ENCODE data around the gene WBP2NL.

WBP2NL gene

GRCh38 chr22:42056757-42057511 is 58.3 kb downstream of the WBP2NL start:
- Histone ChIP-seq H3K14ac (ENCODE audit: low read length) (no peak overlapping the region), H3K4me1 (ENCODE audit: control insufficient read depth in 2 of 2, insufficient read depth in 1 of 2, low read depth in 1 of 2, low read length in 2 of 2) (no peaks in the 10 kb centered on the region), H3K23ac (ENCODE audit: low read depth, low read length, poor library complexity) (no peak overlapping the region), H3K27me3 (ENCODE audit: control insufficient read depth in 3 of 3, insufficient read depth in 3 of 3, low read depth in 1 of 3, low read length in 3 of 3) (no peaks in the 10 kb centered on the region), H2AK5ac (ENCODE audit: low read depth, low read length) (no peak overlapping the region), H3K4me3 (ENCODE audit: low read length in 2 of 2) (no peak overlapping the region), H3K79me1 (ENCODE audit: low read depth, low read length) (no peaks in the 10 kb centered on the region), H3K36me3 (replicated peaks in 1 of 2; ENCODE audit: control insufficient read depth in 2 of 2, insufficient read depth in 2 of 2, low read length in 2 of 2) (peaks cover 10 to 31% of the 10 kb centered on the region in 2 donors), H3K4me2 (ENCODE audit: insufficient read depth, low read length, poor library complexity, severe bottlenecking) (no peak overlapping the region), H3K9me3 (replicated peaks in 1 of 2; ENCODE audit: control insufficient read depth in 2 of 2, insufficient read depth in 1 of 2, low read depth in 1 of 2, low read length in 2 of 2) (peaks cover 0 to 23% of the 10 kb centered on the region in 2 donors), H2BK15ac (ENCODE audit: low read length) (no peak overlapping the region), H2BK5ac (ENCODE audit: low read length) (no peak overlapping the region), H3K4ac (ENCODE audit: low read length) (no peak overlapping the region), H2AFZ (ENCODE audit: low read length) (no peak overlapping the region), H3K18ac (ENCODE audit: low read length) (no peak overlapping the region), H4K91ac (ENCODE audit: low read depth, low read length, poor library complexity) (no peak overlapping the region), H2BK120ac (ENCODE audit: low read depth, low read length) (no peak overlapping the region), H3K27ac (replicated peaks; ENCODE audit: low read length) (no peak overlapping the region), H3K9ac (ENCODE audit: low read depth, low read length, poor library complexity) (no peak overlapping the region), H2BK12ac (ENCODE audit: low read length) (no peak overlapping the region), H4K8ac (ENCODE audit: low read depth, low read length) (no peak overlapping the region)
- no CpG with 5 or more reads among the region's 1 CpG for WGBS, 2 donors (ENCODE audit: extremely low coverage in 2 of 2, insufficient read length in 2 of 2, insufficient replicate concordance in 1 of 2)
- DNase-seq (ENCODE audit: low spot score), result no peak

- Histone ChIP-seq H3K9me3 (replicated peaks in 1 of 2; ENCODE audit: control insufficient read depth in 2 of 2, insufficient read depth in 1 of 2, low read depth in 1 of 2, low read length in 2 of 2) (peaks cover 0 to 23% of the 10 kb centered on the region in 2 donors), H2AK5ac (ENCODE audit: low read depth, low read length) (no peak overlapping the region), H3K4ac (ENCODE audit: low read length) (no peak overlapping the region), H3K14ac (ENCODE audit: low read length) (no peak overlapping the region), H3K23ac (ENCODE audit: low read depth, low read length, poor library complexity) (no peak overlapping the region), H3K36me3 (replicated peaks in 1 of 2; ENCODE audit: control insufficient read depth in 2 of 2, insufficient read depth in 2 of 2, low read length in 2 of 2) (peaks cover 16 to 48% of the 10 kb centered on the region in 2 donors), H3K79me1 (ENCODE audit: low read depth, low read length) (peaks cover 2% of the 10 kb centered on the region), H3K4me2 (ENCODE audit: insufficient read depth, low read length, poor library complexity, severe bottlenecking) (no peak overlapping the region), H2AFZ (ENCODE audit: low read length) (no peak overlapping the region), H3K27ac (replicated peaks; ENCODE audit: low read length) (no peak overlapping the region), H4K8ac (ENCODE audit: low read depth, low read length) (no peak overlapping the region), H3K9ac (ENCODE audit: low read depth, low read length, poor library complexity) (no peak overlapping the region), H3K27me3 (ENCODE audit: control insufficient read depth in 3 of 3, insufficient read depth in 3 of 3, low read depth in 1 of 3, low read length in 3 of 3) (no peaks in the 10 kb centered on the region), H3K18ac (ENCODE audit: low read length) (no peak overlapping the region), H2BK15ac (ENCODE audit: low read length) (no peak overlapping the region), H2BK120ac (ENCODE audit: low read depth, low read length) (no peak overlapping the region), H2BK12ac (ENCODE audit: low read length) (no peak overlapping the region), H3K4me3 (ENCODE audit: low read length in 2 of 2) (no peak overlapping the region), H3K4me1 (ENCODE audit: control insufficient read depth in 2 of 2, insufficient read depth in 1 of 2, low read depth in 1 of 2, low read length in 2 of 2) (peaks cover 0 to 8% of the 10 kb centered on the region in 2 donors), H2BK5ac (ENCODE audit: low read length) (no peak overlapping the region), H4K91ac (ENCODE audit: low read depth, low read length, poor library complexity) (no peak overlapping the region)
- no peak for DNase-seq (ENCODE audit: low spot score)
- no CpG with 5 or more reads among the region's 5 CpGs for WGBS, 2 donors (ENCODE audit: extremely low coverage in 2 of 2, insufficient read length in 2 of 2, insufficient replicate concordance in 1 of 2)
Observed at GRCh38 chr22:42060489-42060888, 61.9 kb downstream of the WBP2NL start.

- no peaks in the 10 kb centered on the region for H3K27me3 ChIP-seq (ENCODE audit: control insufficient read depth in 3 of 3, insufficient read depth in 3 of 3, low read depth in 1 of 3, low read length in 3 of 3)
- H3K4ac ChIP-seq (ENCODE audit: low read length), result no peak overlapping the region
- peaks cover 0 to 12% of the 10 kb centered on the region in 2 donors for H3K4me1 ChIP-seq (ENCODE audit: control insufficient read depth in 2 of 2, insufficient read depth in 1 of 2, low read depth in 1 of 2, low read length in 2 of 2)
- no peak overlapping the region for H2BK5ac ChIP-seq (ENCODE audit: low read length)
- no peak overlapping the region for H2AK5ac ChIP-seq (ENCODE audit: low read depth, low read length)
- no peak overlapping the region for H3K4me2 ChIP-seq (ENCODE audit: insufficient read depth, low read length, poor library complexity, severe bottlenecking)
- H3K9ac ChIP-seq (ENCODE audit: low read depth, low read length, poor library complexity), result no peak overlapping the region
- H2BK120ac ChIP-seq (ENCODE audit: low read depth, low read length), result no peak overlapping the region
- WGBS, 2 donors (ENCODE audit: extremely low coverage in 2 of 2, insufficient read length in 2 of 2, insufficient replicate concordance in 1 of 2), result no CpG with 5 or more reads among the region's 7 CpGs
- no peak overlapping the region for H3K27ac ChIP-seq (replicated peaks; ENCODE audit: low read length)
- no peak overlapping the region for H3K18ac ChIP-seq (ENCODE audit: low read length)
- peaks cover 17 to 53% of the 10 kb centered on the region in 2 donors for H3K36me3 ChIP-seq (replicated peaks in 1 of 2; ENCODE audit: control insufficient read depth in 2 of 2, insufficient read depth in 2 of 2, low read length in 2 of 2)
- no peak overlapping the region for H3K4me3 ChIP-seq (ENCODE audit: low read length in 2 of 2)
- H4K8ac ChIP-seq (ENCODE audit: low read depth, low read length), result no peak overlapping the region
- no peak overlapping the region for H2BK15ac ChIP-seq (ENCODE audit: low read length)
- H3K14ac ChIP-seq (ENCODE audit: low read length), result no peak overlapping the region
- H2AFZ ChIP-seq (ENCODE audit: low read length), result no peak overlapping the region
- no peak overlapping the region for H4K91ac ChIP-seq (ENCODE audit: low read depth, low read length, poor library complexity)
- H3K79me1 ChIP-seq (ENCODE audit: low read depth, low read length), result peaks cover 2% of the 10 kb centered on the region
- H2BK12ac ChIP-seq (ENCODE audit: low read length), result no peak overlapping the region
- H3K23ac ChIP-seq (ENCODE audit: low read depth, low read length, poor library complexity), result no peak overlapping the region
- DNase-seq (ENCODE audit: low spot score), result no peak
- H3K9me3 ChIP-seq (replicated peaks in 1 of 2; ENCODE audit: control insufficient read depth in 2 of 2, insufficient read depth in 1 of 2, low read depth in 1 of 2, low read length in 2 of 2), result peaks cover 0 to 23% of the 10 kb centered on the region in 2 donors
Observed at GRCh38 chr22:42061041-42061440, 62.5 kb downstream of the WBP2NL start.

GRCh38 chr22:42062506-42063170 is 64.0 kb downstream of the WBP2NL start:
- Histone ChIP-seq H4K91ac (ENCODE audit: low read depth, low read length, poor library complexity) (no peak overlapping the region), H2AK5ac (ENCODE audit: low read depth, low read length) (no peak overlapping the region), H2BK15ac (ENCODE audit: low read length) (no peak overlapping the region), H3K9ac (ENCODE audit: low read depth, low read length, poor library complexity) (no peak overlapping the region), H4K8ac (ENCODE audit: low read depth, low read length) (no peak overlapping the region), H3K79me1 (ENCODE audit: low read depth, low read length) (peaks cover 2% of the 10 kb centered on the region), H3K4me3 (ENCODE audit: low read length in 2 of 2) (no peak overlapping the region), H3K18ac (ENCODE audit: low read length) (no peak overlapping the region), H2AFZ (ENCODE audit: low read length) (no peak overlapping the region), H3K27me3 (ENCODE audit: control insufficient read depth in 3 of 3, insufficient read depth in 3 of 3, low read depth in 1 of 3, low read length in 3 of 3) (no peaks in the 10 kb centered on the region), H3K4me2 (ENCODE audit: insufficient read depth, low read length, poor library complexity, severe bottlenecking) (no peak overlapping the region), H3K4me1 (ENCODE audit: control insufficient read depth in 2 of 2, insufficient read depth in 1 of 2, low read depth in 1 of 2, low read length in 2 of 2) (peaks cover 0 to 12% of the 10 kb centered on the region in 2 donors), H2BK5ac (ENCODE audit: low read length) (peak overlapping the region; percentile 56), H2BK120ac (ENCODE audit: low read depth, low read length) (no peak overlapping the region), H3K27ac (replicated peaks; ENCODE audit: low read length) (no peak overlapping the region), H3K4ac (ENCODE audit: low read length) (no peak overlapping the region), H3K36me3 (replicated peaks in 1 of 2; ENCODE audit: control insufficient read depth in 2 of 2, insufficient read depth in 2 of 2, low read length in 2 of 2) (peaks cover 26 to 69% of the 10 kb centered on the region in 2 donors), H3K9me3 (replicated peaks in 1 of 2; ENCODE audit: control insufficient read depth in 2 of 2, insufficient read depth in 1 of 2, low read depth in 1 of 2, low read length in 2 of 2) (peaks cover 0 to 13% of the 10 kb centered on the region in 2 donors), H2BK12ac (ENCODE audit: low read length) (no peak overlapping the region), H3K23ac (ENCODE audit: low read depth, low read length, poor library complexity) (no peak overlapping the region), H3K14ac (ENCODE audit: low read length) (no peak overlapping the region)
- no CpG with 5 or more reads among the region's 10 CpGs for WGBS, 2 donors (ENCODE audit: extremely low coverage in 2 of 2, insufficient read length in 2 of 2, insufficient replicate concordance in 1 of 2)
- DNase-seq (ENCODE audit: low spot score), result no peak

All from neuronal stem cell (in vitro differentiated cells).